Measurements from ENCODE around the gene MAD2L1BP. TPM values are rescaled to one million over a fixed set of nuclear protein-coding genes. Genes with fewer than 3 reads are reported as not detected.

The MAD2L1BP gene
- total and polyA plus RNA-seq, 9 donors, result 17.4 to 23.6 (median 19.4) TPM

- peaks cover 33% of the 10 kb centered on the region for H3K36me3 ChIP-seq (ENCODE audit: control insufficient read depth, insufficient read depth, low read length)
- H3K4me3 ChIP-seq (ENCODE audit: low read length), result no peak overlapping the region
- no peak for DNase-seq
- 80% methylated on average over 1 of the region's 1 CpG for WGBS (ENCODE audit: insufficient coverage)
- no peaks in the 10 kb centered on the region for H3K9me3 ChIP-seq (replicated peaks; ENCODE audit: control insufficient read depth, low read depth, low read length)
- H3K4me1 ChIP-seq (ENCODE audit: control insufficient read depth, insufficient read depth, low read length), result no peaks in the 10 kb centered on the region
- H3K27me3 ChIP-seq (ENCODE audit: control insufficient read depth, insufficient read depth, low read length), result no peaks in the 10 kb centered on the region
- H3K27ac ChIP-seq (ENCODE audit: low read length), result no peak overlapping the region
These were observed 26.8 kb upstream of the MAD2L1BP start for GRCh38 chr6:43608807-43609206.

DNA sequence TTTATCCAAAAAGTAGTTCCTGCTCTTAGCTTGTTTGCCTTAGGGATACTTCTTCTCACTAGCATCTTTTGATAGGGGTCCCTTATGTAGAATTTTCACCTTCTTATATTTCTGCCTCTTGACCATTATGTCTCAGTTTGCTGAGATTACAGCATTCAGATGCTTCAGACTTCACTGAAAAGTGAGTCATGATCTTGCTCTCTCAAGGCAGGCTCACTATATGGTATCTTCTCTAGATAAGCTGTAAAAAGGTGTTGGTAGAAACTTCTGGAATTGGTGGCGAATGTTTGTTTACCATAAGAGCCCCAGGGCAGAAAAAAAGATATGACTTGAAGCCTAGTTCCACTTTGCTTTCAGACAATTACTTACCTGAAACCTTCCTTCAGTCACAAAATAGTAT lies 26.2 kb upstream of the MAD2L1BP start:
- Histone ChIP-seq H3K4me3 (ENCODE audit: low read length) (no peak overlapping the region), H3K27me3 (ENCODE audit: control insufficient read depth, insufficient read depth, low read length) (no peaks in the 10 kb centered on the region), H3K9me3 (replicated peaks; ENCODE audit: control insufficient read depth, low read depth, low read length) (no peaks in the 10 kb centered on the region), H3K36me3 (ENCODE audit: control insufficient read depth, insufficient read depth, low read length) (peaks cover 35% of the 10 kb centered on the region), H3K27ac (ENCODE audit: low read length) (no peak overlapping the region), H3K4me1 (ENCODE audit: control insufficient read depth, insufficient read depth, low read length) (no peaks in the 10 kb centered on the region)
- WGBS (ENCODE audit: insufficient coverage), result no CpG with 5 or more reads among the region's 1 CpG
- no peak for DNase-seq

DNA sequence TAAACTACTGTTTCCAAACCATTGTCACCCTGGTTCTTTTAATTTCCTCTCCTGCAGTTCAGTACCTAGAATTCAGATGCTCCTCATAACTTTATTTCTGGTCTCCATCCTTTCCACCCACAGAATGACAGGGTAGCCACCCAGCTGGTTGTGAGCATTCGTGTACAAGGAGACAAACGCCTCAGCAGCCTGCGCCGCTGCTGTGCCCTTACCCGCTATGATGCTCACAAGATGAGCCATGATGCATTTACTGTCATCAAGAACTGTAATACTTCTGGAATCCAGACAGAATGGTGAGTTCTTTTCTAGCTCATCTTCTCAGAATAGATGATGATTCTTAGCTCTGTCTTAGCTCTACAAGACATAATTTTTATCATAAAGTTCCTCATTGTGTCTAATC lies 25.2 kb upstream of the MAD2L1BP start:
- no peak overlapping the region for H3K4me3 ChIP-seq (ENCODE audit: low read length)
- DNase-seq, result no peak
- H3K36me3 ChIP-seq (ENCODE audit: control insufficient read depth, insufficient read depth, low read length), result peaks cover 35% of the 10 kb centered on the region
- no peaks in the 10 kb centered on the region for H3K9me3 ChIP-seq (replicated peaks; ENCODE audit: control insufficient read depth, low read depth, low read length)
- H3K4me1 ChIP-seq (ENCODE audit: control insufficient read depth, insufficient read depth, low read length), result no peaks in the 10 kb centered on the region
- 98% methylated on average over 5 of the region's 5 CpGs for WGBS (ENCODE audit: insufficient coverage)
- H3K27me3 ChIP-seq (ENCODE audit: control insufficient read depth, insufficient read depth, low read length), result no peaks in the 10 kb centered on the region
- no peak overlapping the region for H3K27ac ChIP-seq (ENCODE audit: low read length)

DNA sequence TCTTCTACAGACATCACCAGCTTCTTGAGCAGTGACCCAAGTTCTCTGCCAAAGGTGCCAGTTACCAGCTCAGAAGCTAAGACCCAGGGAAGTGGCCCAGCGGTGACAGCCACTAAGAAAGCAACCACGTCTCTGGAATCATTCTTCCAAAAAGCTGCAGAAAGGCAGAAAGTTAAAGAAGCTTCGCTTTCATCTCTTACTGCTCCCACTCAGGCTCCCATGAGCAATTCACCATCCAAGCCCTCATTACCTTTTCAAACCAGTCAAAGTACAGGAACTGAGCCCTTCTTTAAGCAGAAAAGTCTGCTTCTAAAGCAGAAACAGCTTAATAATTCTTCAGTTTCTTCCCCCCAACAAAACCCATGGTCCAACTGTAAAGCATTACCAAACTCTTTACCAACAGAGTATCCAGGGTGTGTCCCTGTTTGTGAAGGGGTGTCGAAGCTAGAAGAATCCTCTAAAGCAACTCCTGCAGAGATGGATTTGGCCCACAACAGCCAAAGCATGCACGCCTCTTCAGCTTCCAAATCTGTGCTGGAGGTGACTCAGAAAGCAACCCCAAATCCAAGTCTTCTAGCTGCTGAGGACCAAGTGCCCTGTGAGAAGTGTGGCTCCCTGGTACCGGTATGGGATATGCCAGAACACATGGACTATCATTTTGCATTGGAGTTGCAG lies 21.8 kb upstream of the MAD2L1BP start:
- WGBS (ENCODE audit: insufficient coverage), result 76% methylated on average over 4 of the region's 6 CpGs
- H3K27ac ChIP-seq (ENCODE audit: low read length), result no peak overlapping the region
- H3K4me1 ChIP-seq (ENCODE audit: control insufficient read depth, insufficient read depth, low read length), result no peaks in the 10 kb centered on the region
- no peak for DNase-seq
- H3K4me3 ChIP-seq (ENCODE audit: low read length), result no peak overlapping the region
- H3K36me3 ChIP-seq (ENCODE audit: control insufficient read depth, insufficient read depth, low read length), result peaks cover 30% of the 10 kb centered on the region
- no peaks in the 10 kb centered on the region for H3K27me3 ChIP-seq (ENCODE audit: control insufficient read depth, insufficient read depth, low read length)
- no peaks in the 10 kb centered on the region for H3K9me3 ChIP-seq (replicated peaks; ENCODE audit: control insufficient read depth, low read depth, low read length)

DNA sequence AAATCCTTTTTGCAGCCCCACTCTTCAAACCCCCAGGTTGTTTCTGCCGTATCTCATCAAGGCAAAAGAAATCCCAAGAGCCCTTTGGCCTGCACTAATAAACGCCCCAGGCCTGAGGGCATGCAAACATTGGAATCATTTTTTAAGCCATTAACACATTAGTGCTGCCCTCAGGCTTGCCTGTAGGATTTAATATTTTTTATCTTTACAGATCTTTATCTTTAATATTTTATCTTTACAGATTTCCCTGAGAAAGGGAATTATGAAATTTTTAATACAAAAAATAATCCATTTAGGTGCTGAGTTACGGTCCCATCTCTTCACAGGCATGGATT lies 21.3 kb upstream of the MAD2L1BP start:
- no CpG with 5 or more reads among the region's 3 CpGs for WGBS (ENCODE audit: insufficient coverage)
- Histone ChIP-seq H3K27ac (ENCODE audit: low read length) (no peak overlapping the region), H3K4me1 (ENCODE audit: control insufficient read depth, insufficient read depth, low read length) (no peaks in the 10 kb centered on the region)

DNA sequence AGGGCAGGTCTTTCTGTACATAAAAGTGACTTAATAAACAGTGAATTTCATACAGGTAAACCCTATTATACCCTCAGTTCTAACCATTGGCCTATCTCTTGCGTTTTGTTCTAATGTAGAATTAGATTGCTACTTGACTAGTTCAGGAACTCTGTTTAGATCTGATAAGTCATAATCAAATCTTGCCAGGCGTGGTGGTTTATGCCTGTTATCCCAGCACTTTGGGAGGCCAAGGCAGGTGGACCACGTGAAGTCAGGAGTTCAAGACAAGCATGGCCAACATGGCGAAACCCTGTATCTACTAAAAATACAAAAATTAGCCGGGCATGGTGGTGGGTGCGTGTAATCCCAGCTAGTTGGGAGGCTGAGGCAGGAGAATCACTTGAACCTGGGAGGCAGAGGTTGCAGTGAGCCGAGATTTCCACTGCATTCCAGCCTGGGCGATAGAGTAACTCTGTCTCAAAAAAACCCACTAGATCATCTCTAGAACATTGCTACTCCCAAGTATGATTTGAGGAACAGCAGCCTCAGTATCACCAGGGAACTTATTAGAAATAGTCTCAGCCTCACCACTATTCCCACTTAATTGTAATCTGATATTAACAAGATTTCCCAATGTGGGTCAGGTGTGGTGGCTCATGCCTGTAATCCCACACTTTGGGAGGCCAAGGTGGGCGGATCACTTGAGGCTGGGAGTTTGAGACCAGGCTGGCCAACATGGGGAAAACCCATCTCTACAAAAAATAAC lies 18.7 kb upstream of the MAD2L1BP start:
- no peaks in the 10 kb centered on the region for H3K9me3 ChIP-seq (replicated peaks; ENCODE audit: control insufficient read depth, low read depth, low read length)
- WGBS (ENCODE audit: insufficient coverage), result 100% methylated on average over 3 of the region's 9 CpGs
- no peak for DNase-seq
- H3K27ac ChIP-seq (ENCODE audit: low read length), result no peak overlapping the region
- peaks cover 44% of the 10 kb centered on the region for H3K36me3 ChIP-seq (ENCODE audit: control insufficient read depth, insufficient read depth, low read length)
- H3K4me1 ChIP-seq (ENCODE audit: control insufficient read depth, insufficient read depth, low read length), result no peaks in the 10 kb centered on the region
- H3K4me3 ChIP-seq (ENCODE audit: low read length), result no peak overlapping the region
- H3K27me3 ChIP-seq (ENCODE audit: control insufficient read depth, insufficient read depth, low read length), result no peaks in the 10 kb centered on the region

More for the DNA sequence above, 21.3 kb upstream of the MAD2L1BP start:
- H3K9me3 ChIP-seq (replicated peaks; ENCODE audit: control insufficient read depth, low read depth, low read length), result no peaks in the 10 kb centered on the region
- no peaks in the 10 kb centered on the region for H3K27me3 ChIP-seq (ENCODE audit: control insufficient read depth, insufficient read depth, low read length)
- peaks cover 34% of the 10 kb centered on the region for H3K36me3 ChIP-seq (ENCODE audit: control insufficient read depth, insufficient read depth, low read length)
- no peak overlapping the region for H3K4me3 ChIP-seq (ENCODE audit: low read length)
- no peak for DNase-seq

DNA sequence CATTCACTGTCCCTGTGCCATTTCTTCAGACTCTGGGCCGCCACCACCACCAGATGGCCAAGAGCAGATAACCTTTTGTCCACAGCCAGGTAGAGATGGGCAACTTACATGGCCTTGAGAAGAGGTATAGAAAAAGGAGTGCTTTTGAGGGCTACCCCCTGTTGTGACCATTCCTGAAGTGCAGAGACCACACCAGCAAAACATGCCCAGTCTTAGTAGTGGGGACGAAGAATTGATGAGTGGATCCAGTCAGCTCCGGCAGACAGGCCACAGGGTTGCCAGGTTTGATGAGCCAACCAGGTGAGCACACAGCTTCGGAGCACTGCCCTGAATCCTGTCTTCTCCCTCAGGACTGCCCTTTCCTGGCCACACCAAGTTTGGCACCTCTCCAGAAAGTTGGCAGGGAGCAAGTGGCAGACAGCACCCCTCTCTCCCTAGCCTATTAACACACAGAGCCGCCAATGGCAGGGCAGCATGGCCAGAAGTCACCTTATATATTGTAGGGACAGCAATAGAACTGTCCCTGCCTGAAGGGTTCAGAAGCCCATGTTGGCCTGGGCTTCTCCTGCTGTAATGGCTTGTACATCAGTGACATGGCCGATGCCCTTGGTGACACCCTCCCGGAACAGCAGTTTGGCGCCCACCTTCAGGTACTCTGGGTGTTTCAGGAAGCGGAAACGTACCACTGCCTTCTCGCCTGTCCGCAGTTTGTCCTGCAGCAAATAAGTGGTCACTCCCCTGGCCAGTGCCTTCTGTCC lies 14.4 kb upstream of the MAD2L1BP start:
- WGBS (ENCODE audit: insufficient coverage), result 97% methylated on average over 10 of the region's 12 CpGs
- H3K4me3 ChIP-seq (ENCODE audit: low read length), result no peak overlapping the region
- no peaks in the 10 kb centered on the region for H3K4me1 ChIP-seq (ENCODE audit: control insufficient read depth, insufficient read depth, low read length)
- no peak for DNase-seq
- no peaks in the 10 kb centered on the region for H3K9me3 ChIP-seq (replicated peaks; ENCODE audit: control insufficient read depth, low read depth, low read length)
- peaks cover 68% of the 10 kb centered on the region for H3K36me3 ChIP-seq (ENCODE audit: control insufficient read depth, insufficient read depth, low read length)
- H3K27ac ChIP-seq (ENCODE audit: low read length), result no peak overlapping the region
- no peaks in the 10 kb centered on the region for H3K27me3 ChIP-seq (ENCODE audit: control insufficient read depth, insufficient read depth, low read length)

DNA sequence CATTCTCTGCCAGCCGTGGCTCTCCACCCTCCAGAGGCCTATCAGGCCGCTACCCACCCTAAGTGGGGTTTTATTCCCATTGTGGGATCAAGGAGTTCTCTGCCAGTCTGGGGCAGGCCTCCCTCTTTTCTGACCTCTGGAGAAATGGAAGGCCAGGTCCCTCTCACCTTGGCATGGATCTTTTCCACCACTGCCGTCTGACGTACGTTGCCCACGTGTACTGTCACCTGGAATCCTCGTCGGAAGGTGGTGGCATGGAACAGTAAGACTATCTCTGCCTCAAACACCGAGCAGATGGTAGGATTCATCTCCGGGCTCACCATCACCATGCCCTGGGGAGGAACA lies 13.8 kb upstream of the MAD2L1BP start:
- no peaks in the 10 kb centered on the region for H3K9me3 ChIP-seq (replicated peaks; ENCODE audit: control insufficient read depth, low read depth, low read length)
- WGBS (ENCODE audit: insufficient coverage), result 89% methylated on average over 7 of the region's 10 CpGs
- H3K27ac ChIP-seq (ENCODE audit: low read length), result no peak overlapping the region
- no peak overlapping the region for H3K4me3 ChIP-seq (ENCODE audit: low read length)
- peaks cover 2% of the 10 kb centered on the region for H3K4me1 ChIP-seq (ENCODE audit: control insufficient read depth, insufficient read depth, low read length)
- DNase-seq, result no peak
- no peaks in the 10 kb centered on the region for H3K27me3 ChIP-seq (ENCODE audit: control insufficient read depth, insufficient read depth, low read length)
- peaks cover 70% of the 10 kb centered on the region for H3K36me3 ChIP-seq (ENCODE audit: control insufficient read depth, insufficient read depth, low read length)

- H3K27me3 ChIP-seq (ENCODE audit: control insufficient read depth, insufficient read depth, low read length), result no peaks in the 10 kb centered on the region
- H3K27ac ChIP-seq (ENCODE audit: low read length), result no peak overlapping the region
- H3K4me1 ChIP-seq (ENCODE audit: control insufficient read depth, insufficient read depth, low read length), result peaks cover 9% of the 10 kb centered on the region
- peaks cover 74% of the 10 kb centered on the region for H3K36me3 ChIP-seq (ENCODE audit: control insufficient read depth, insufficient read depth, low read length)
- DNase-seq, result no peak
- 91% methylated on average over 9 of the region's 10 CpGs for whole genome bisulfite sequencing (ENCODE audit: insufficient coverage)
- H3K4me3 ChIP-seq (ENCODE audit: low read length), result no peak overlapping the region
- H3K9me3 ChIP-seq (replicated peaks; ENCODE audit: control insufficient read depth, low read depth, low read length), result no peaks in the 10 kb centered on the region
These were observed 13.1 kb upstream of the MAD2L1BP start for GRCh38 chr6:43622541-43622940.
